Neural crest cell (in vitro differentiated cells): ENCODE data around the gene PHOX2A. TPM values are rescaled to one million over a fixed set of nuclear protein-coding genes. Genes with fewer than 3 reads are reported as not detected.

Experiments used
- DNase-seq: peaks from one replicate; pipeline ENCODE4 v3.0.0; 2021; ENCODE audit warnings: low read depth, mixed read lengths, low spot score
- H3K27ac Mint-ChIP-seq: one replicate; pipeline ENCODE4 v1.8.0; 2021; ENCODE audit warnings: mild to moderate bottlenecking, mixed read lengths; ENCODE audit not compliant: unreplicated experiment
- H3K27me3 Mint-ChIP-seq: 2 replicates; pipeline ENCODE4 v1.8.0; 2021; ENCODE audit warnings: low read depth, mild to moderate bottlenecking, mixed read lengths
- H3K36me3 Mint-ChIP-seq: 2 replicates; pipeline ENCODE4 v1.8.0; 2021; ENCODE audit warnings: low read depth, mild to moderate bottlenecking, mixed read lengths
- H3K4me1 Mint-ChIP-seq: 2 replicates; pipeline ENCODE4 v1.8.0; 2021; ENCODE audit warnings: mixed read lengths
- H3K4me3 Mint-ChIP-seq: one replicate; pipeline ENCODE4 v1.8.0; 2021; ENCODE audit warnings: mild to moderate bottlenecking, mixed read lengths
- H3K9me3 Mint-ChIP-seq: 2 replicates; pipeline ENCODE4 v1.8.0; 2021; ENCODE audit warnings: mixed read lengths
- CTCF ChIP-seq: fragments of 200-600 bp; sonication (generic); conservative IDR thresholded peaks from 2 replicates; pipeline ENCODE4 v1.5.0; 2021; ENCODE audit warnings: antibody characterized with exemption, mild to moderate bottlenecking
- total RNA-seq: library from RNA; stranded (reverse); gene quantifications from 2 replicates; pipeline ENCODE4 v1.2.1, GENCODE V29; 2021

The PHOX2A gene
- total RNA-seq, 1 donor from 2014 or later, result 5.6 TPM

DNA sequence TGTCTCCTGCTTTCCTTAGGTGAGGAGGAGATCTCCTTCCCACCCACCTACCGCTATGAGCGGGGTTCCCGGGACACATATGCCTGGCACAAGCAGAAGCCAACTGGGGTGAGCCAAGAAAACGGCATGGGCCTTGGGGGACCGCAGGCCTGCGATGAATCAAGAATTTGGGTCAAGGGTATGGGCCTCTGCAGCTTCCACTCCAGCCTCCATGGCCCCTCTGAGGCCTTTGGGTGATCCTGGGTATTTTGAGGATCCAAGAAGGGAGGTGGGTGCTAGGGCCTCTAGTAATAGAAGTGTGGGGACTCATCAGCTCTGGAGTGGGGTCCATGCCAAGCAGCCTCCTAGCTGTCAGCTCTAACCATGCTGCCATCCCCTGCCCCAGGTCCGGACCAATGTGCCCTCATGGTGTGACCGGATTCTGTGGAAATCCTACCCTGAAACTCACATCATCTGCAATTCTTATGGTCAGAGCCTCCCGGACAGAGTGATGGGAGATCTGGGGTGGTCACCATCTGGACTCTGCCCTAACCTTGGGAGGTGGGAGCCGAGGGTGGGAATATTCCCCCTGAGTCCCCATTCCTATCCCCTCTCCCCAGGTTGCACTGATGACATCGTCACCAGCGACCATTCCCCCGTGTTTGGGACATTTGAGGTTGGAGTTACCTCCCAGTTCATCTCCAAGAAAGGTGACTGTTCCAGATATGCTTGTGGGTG is 10.8 kb downstream of the PHOX2A start:
- H3K27ac Mint-ChIP-seq, result no peak overlapping the region
- no peaks in the 10 kb centered on the region for H3K9me3 Mint-ChIP-seq
- H3K4me1 Mint-ChIP-seq, result peaks cover 12% of the 10 kb centered on the region
- peaks cover 17% of the 10 kb centered on the region for H3K36me3 Mint-ChIP-seq
- H3K4me3 Mint-ChIP-seq, result no peak overlapping the region
- no peak for TF ChIP-seq CTCF
- no peak for DNase-seq
- H3K27me3 Mint-ChIP-seq, result peaks cover 4% of the 10 kb centered on the region

GRCh38 chr11:72232260-72233055 is 11.5 kb downstream of the PHOX2A start:
- TF ChIP-seq CTCF, result no peak
- peak overlapping the region; percentile 23 for H3K4me3 Mint-ChIP-seq
- no peaks in the 10 kb centered on the region for H3K9me3 Mint-ChIP-seq
- H3K4me1 Mint-ChIP-seq, result peaks cover 12% of the 10 kb centered on the region
- no peak overlapping the region for H3K27ac Mint-ChIP-seq
- H3K36me3 Mint-ChIP-seq, result peaks cover 17% of the 10 kb centered on the region
- peaks cover 2% of the 10 kb centered on the region for H3K27me3 Mint-ChIP-seq
- DNase-seq, result no peak

- DNase-seq, result no peak
- no peaks in the 10 kb centered on the region for H3K9me3 Mint-ChIP-seq
- no peak overlapping the region for H3K27ac Mint-ChIP-seq
Observed at GRCh38 chr11:72231396-72232259, 12.3 kb downstream of the PHOX2A start.

GRCh38 chr11:72230764-72231365 is 13.1 kb downstream of the PHOX2A start:
- Mint-ChIP-seq H3K36me3 (peaks cover 12% of the 10 kb centered on the region), H3K4me3 (no peak overlapping the region), H3K4me1 (peaks cover 20% of the 10 kb centered on the region), H3K9me3 (no peaks in the 10 kb centered on the region), H3K27ac (no peak overlapping the region), H3K27me3 (peaks cover 2% of the 10 kb centered on the region)
- no peak for DNase-seq
- no peak for TF ChIP-seq CTCF

More at GRCh38 chr11:72231396-72232259, 12.3 kb downstream of the PHOX2A start:
- H3K4me3 Mint-ChIP-seq, result no peak overlapping the region
- peaks cover 14% of the 10 kb centered on the region for H3K36me3 Mint-ChIP-seq
- H3K4me1 Mint-ChIP-seq, result peaks cover 12% of the 10 kb centered on the region
- TF ChIP-seq CTCF, result no peak
- peaks cover 2% of the 10 kb centered on the region for H3K27me3 Mint-ChIP-seq
